HEK293T (cell line): ENCODE data around the gene MORF4L1.

ENCODE experiments used
- ARNT ChIP-seq: fragments of 450-650 bp; IDR thresholded peaks from 2 replicates; pipeline ENCODE4 v1.6.1; 2017; ENCODE audit warnings: mild to moderate bottlenecking
- BHLHE40 ChIP-seq: fragments of 450-650 bp; IDR thresholded peaks from 2 replicates; pipeline ENCODE4 v1.6.1; 2016; ENCODE audit warnings: mild to moderate bottlenecking, moderate library complexity, borderline replicate concordance
- HDGF ChIP-seq: fragments of 450-650 bp; IDR thresholded peaks from 2 replicates; pipeline ENCODE4 v1.6.1; 2017; ENCODE audit warnings: antibody characterized with exemption, borderline replicate concordance
- SP1 ChIP-seq: fragments of 450-650 bp; IDR thresholded peaks from 2 replicates; pipeline ENCODE4 v1.6.1; 2017
- SUZ12 ChIP-seq: fragments of 450-650 bp; IDR thresholded peaks from 2 replicates; pipeline ENCODE4 v1.6.1; 2016; ENCODE audit warnings: mild to moderate bottlenecking
- TARDBP ChIP-seq: fragments of 450-650 bp; IDR thresholded peaks from 2 replicates; pipeline ENCODE4 v1.6.1; 2016
- ZNF384 ChIP-seq: fragments of 450-650 bp; IDR thresholded peaks from 2 replicates; pipeline ENCODE4 v1.6.1; 2016

GRCh38 chr15:78912316-78912715, 39.6 kb downstream of the MORF4L1 start:
- TF ChIP-seq BHLHE40 (no peak), ARNT (no peak), HDGF (no peak), TARDBP (no peak), ZNF384 (no peak), SP1 (no peak), SUZ12 (no peak)
